ENCODE measurements around the gene DHX36. TPM values are rescaled to one million over a fixed set of nuclear protein-coding genes. Genes with fewer than 3 reads are reported as not detected.

The DHX36 gene
- total RNA-seq, 1 donor from 2014 or later = 48.7 TPM

DNA sequence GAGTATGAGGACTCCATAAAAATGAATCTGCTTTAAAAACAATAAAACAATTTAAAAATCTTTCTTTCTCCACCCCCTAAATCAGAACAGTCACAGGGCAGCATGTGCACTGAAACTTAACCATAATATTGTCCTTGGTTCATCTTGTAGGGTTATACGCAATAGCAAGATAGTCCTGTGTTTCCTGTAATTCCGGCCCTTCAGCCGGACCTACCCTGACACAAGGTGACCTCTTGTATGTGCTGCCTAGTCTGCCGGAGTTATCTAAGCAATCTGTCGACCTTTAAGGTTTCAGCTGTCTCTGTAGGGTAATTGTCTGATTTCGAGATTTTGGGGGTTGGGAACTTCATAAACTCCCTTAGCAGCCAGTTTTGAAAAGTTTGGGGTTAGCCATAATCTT, 99.9 kb downstream of the DHX36 start:
- Mint-ChIP-seq H3K27me3 (ENCODE audit: low read depth) (no peaks in the 10 kb centered on the region), H3K4me3 (ENCODE audit: unreplicated experiment) (no peak overlapping the region), H3K27ac (ENCODE audit: unreplicated experiment) (no peak overlapping the region), H3K9me3 (ENCODE audit: low read depth) (no peaks in the 10 kb centered on the region), H3K4me1 (ENCODE audit: low read depth) (peaks cover 23% of the 10 kb centered on the region), H3K36me3 (ENCODE audit: low read depth) (peaks cover 2% of the 10 kb centered on the region)
- TF ChIP-seq, protein P1, sequence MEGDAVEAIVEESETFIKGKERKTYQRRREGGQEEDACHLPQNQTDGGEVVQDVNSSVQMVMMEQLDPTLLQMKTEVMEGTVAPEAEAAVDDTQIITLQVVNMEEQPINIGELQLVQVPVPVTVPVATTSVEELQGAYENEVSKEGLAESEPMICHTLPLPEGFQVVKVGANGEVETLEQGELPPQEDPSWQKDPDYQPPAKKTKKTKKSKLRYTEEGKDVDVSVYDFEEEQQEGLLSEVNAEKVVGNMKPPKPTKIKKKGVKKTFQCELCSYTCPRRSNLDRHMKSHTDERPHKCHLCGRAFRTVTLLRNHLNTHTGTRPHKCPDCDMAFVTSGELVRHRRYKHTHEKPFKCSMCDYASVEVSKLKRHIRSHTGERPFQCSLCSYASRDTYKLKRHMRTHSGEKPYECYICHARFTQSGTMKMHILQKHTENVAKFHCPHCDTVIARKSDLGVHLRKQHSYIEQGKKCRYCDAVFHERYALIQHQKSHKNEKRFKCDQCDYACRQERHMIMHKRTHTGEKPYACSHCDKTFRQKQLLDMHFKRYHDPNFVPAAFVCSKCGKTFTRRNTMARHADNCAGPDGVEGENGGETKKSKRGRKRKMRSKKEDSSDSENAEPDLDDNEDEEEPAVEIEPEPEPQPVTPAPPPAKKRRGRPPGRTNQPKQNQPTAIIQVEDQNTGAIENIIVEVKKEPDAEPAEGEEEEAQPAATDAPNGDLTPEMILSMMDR (IDR thresholded peaks at IDR 0.05) = no peak
- no peak for DNase-seq (ENCODE audit: low spot score)

DNA sequence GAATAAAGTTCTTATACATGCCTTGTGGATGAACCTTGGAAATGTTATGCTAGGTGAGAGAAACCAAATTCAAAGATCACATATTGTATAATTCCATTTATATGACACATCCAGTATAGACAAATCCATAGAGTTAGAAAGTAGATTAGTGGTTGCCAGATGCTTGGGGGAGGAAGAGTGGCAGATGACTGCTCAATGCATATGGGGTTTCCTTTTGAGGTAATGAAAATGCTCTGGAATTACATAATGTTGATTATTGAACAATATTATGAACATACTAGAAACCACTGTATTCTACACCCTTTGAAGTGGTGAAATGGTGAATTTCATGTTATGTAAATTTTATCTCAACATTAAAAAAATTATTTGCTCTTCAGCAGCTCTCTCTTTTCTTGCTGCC, 100.8 kb downstream of the DHX36 start:
- DNase-seq (ENCODE audit: low spot score) = no peak
- Mint-ChIP-seq H3K27me3 (ENCODE audit: low read depth) (no peaks in the 10 kb centered on the region), H3K36me3 (ENCODE audit: low read depth) (peaks cover 2% of the 10 kb centered on the region), H3K4me3 (ENCODE audit: unreplicated experiment) (no peak overlapping the region), H3K9me3 (ENCODE audit: low read depth) (no peaks in the 10 kb centered on the region), H3K4me1 (ENCODE audit: low read depth) (peaks cover 16% of the 10 kb centered on the region), H3K27ac (ENCODE audit: unreplicated experiment) (no peak overlapping the region)
- TF ChIP-seq, protein P1 (IDR thresholded peaks at IDR 0.05) = no peak

Other genes starting within 250 kb of the DHX36 start
- 3.2 to 6.0 TPM (median 3.5 TPM) in 3 replicates for gene ARHGEF26, start 203.1 kb downstream of the DHX36 start, total RNA-seq
- gene GPR149, start 105.7 kb upstream of the DHX36 start, total RNA-seq = not detected in 3 replicates